GM12878 (cell line): ENCODE results near the gene ABCG4. TPM values are rescaled to one million over a fixed set of nuclear protein-coding genes. Genes with fewer than 3 reads are reported as not detected.

ENCODE experiments used
- ATAC-seq: fragments of 200-7000 bp; cut with Tn5 transposase; 3 replicates; pipeline ENCODE4 v1.9.1; 2020; ENCODE audit warnings: mild to moderate bottlenecking, moderate library complexity
- BruUV-seq: library from RNA; stranded (reverse); fragments of 400-500 nt; replicated peaks from 2 replicates; lab custom pipeline; 2021; lab: Mats Ljungman, UMichigan
- CTCF ChIA-PET: fragments of 300-600 bp; sonication (Branson Sonifier 250); formaldehyde crosslinking; extraction: SDS; loops from one replicate; lab custom pipeline; 2021; ENCODE audit warnings: inconsistent platforms; lab: Yijun Ruan, JAX
- POLR2A ChIA-PET: fragments of 350-600 bp; formaldehyde crosslinking; extraction: SDS; loops from one replicate; lab custom pipeline; 2021; ENCODE audit warnings: inconsistent platforms; lab: Charles Lee
- RAD21 ChIA-PET: fragments of 300-600 bp; sonication (Branson Sonifier 250); formaldehyde crosslinking; loops from one replicate; lab custom pipeline; 2023; ENCODE audit warnings: antibody characterized with exemption; ENCODE audit not compliant: unreplicated experiment; lab: Charles Lee
- SMC1A ChIA-PET: fragments of 300-600 bp; sonication (Branson Sonifier 250); formaldehyde crosslinking; loops from one replicate; lab custom pipeline; 2023; ENCODE audit not compliant: unreplicated experiment, uncharacterized antibody; lab: Charles Lee
- DNase-seq: peaks from one replicate; pipeline ENCODE4 v3.0.0-alpha.2; 2011; ENCODE audit warnings: low read depth, low spot score
- FAIRE-seq: peaks from 3 replicates; lab custom pipeline; 2011; peaks lifted over from hg19 to GRCh38; lab: Jason Lieb, UNC
- H2AFZ ChIP-seq: 2 replicates; pipeline ENCODE4 v1.6.0; 2011; ENCODE audit warnings: low read depth, low read length, control low read depth; ENCODE audit not compliant: control insufficient read depth
- H3K27ac ChIP-seq: 2 replicates; pipeline ENCODE4 v1.5.1; 2011; ENCODE audit warnings: control low read depth; ENCODE audit not compliant: control insufficient read depth, insufficient read depth
- H3K27me3 ChIP-seq, 2 experiments: replicated peaks in 1 of 2; 2 replicates each; pipeline versions ENCODE4 v1.6.0 to v1.6.1; 2011; ENCODE audit warnings: low read length in 1 of 2; ENCODE audit not compliant: control insufficient read depth in 2 of 2, insufficient read depth in 2 of 2
- H3K36me3 ChIP-seq, 2 experiments: 2 replicates each; pipeline ENCODE4 v1.5.1; 2011; ENCODE audit warnings: low read length in 1 of 2; ENCODE audit not compliant: control insufficient read depth in 2 of 2, insufficient read depth in 2 of 2
- H3K4me1 ChIP-seq: 2 replicates; pipeline ENCODE4 v1.6.1; 2011; ENCODE audit warnings: mild to moderate bottlenecking, low read length, moderate library complexity, mixed read lengths; ENCODE audit not compliant: control insufficient read depth, insufficient read depth
- H3K4me2 ChIP-seq: 2 replicates; pipeline ENCODE4 v1.6.0; 2011; ENCODE audit warnings: control low read depth; ENCODE audit not compliant: control insufficient read depth, insufficient read depth
- H3K4me3 ChIP-seq: fragments of 200-600 bp; sonication (generic); 2 replicates; pipeline ENCODE4 v1.5.1; 2016
- H3K79me2 ChIP-seq: 2 replicates; pipeline ENCODE4 v1.6.0; 2011; ENCODE audit warnings: low read length; ENCODE audit not compliant: control insufficient read depth, insufficient read depth
- H3K9ac ChIP-seq: 2 replicates; pipeline ENCODE4 v1.8.0; 2011; ENCODE audit warnings: low read length, control low read depth, mixed read lengths; ENCODE audit not compliant: control insufficient read depth, insufficient read depth
- H3K9me3 ChIP-seq: replicated peaks from 3 replicates; pipeline ENCODE4 v1.5.1; 2011; ENCODE audit warnings: mild to moderate bottlenecking, low read length; ENCODE audit not compliant: control insufficient read depth, insufficient read depth
- H4K20me1 ChIP-seq: 2 replicates; pipeline ENCODE4 v1.6.0; 2011; ENCODE audit not compliant: control insufficient read depth, insufficient read depth
- ASH2L ChIP-seq: fragments of 300-600, 200-600 bp; sonication (generic); IDR thresholded peaks from 2 replicates; pipeline ENCODE4 v1.6.1; 2017; ENCODE audit warnings: low read depth, mild to moderate bottlenecking, borderline replicate concordance
- KLF5 ChIP-seq: fragments of 450-650 bp; IDR thresholded peaks from 2 replicates; pipeline ENCODE4 v1.6.1; 2014; ENCODE audit warnings: mild to moderate bottlenecking; ENCODE audit not compliant: partially characterized antibody
- NFIC ChIP-seq: IDR thresholded peaks from 2 replicates; pipeline ENCODE4 v1.6.1; 2012; ENCODE audit warnings: low read depth, mild to moderate bottlenecking, inconsistent platforms, low read length, moderate library complexity
- SPI1 ChIP-seq: IDR thresholded peaks from 2 replicates; pipeline ENCODE4 v1.6.1; 2011; ENCODE audit warnings: low read depth, mild to moderate bottlenecking, low read length, moderate library complexity, borderline replicate concordance; ENCODE audit not compliant: insufficient read depth
- WGBS: methylation state at CpG from one replicate; pipeline ENCODE4 v1.1.6; 2016; ENCODE audit warnings: low lambda C conversion rate; ENCODE audit not compliant: insufficient replicate concordance, insufficient coverage; ENCODE audit errors: missing lambda C conversion rate; 5-methylcytosine and 5-hydroxymethylcytosine counted together
- in situ Hi-C: fragments of 300-500 bp; cut with MboI; formaldehyde crosslinking; loops from 9 replicates; pipeline ENCODE4 v1.14.3; 2018; ENCODE audit warnings: mixed read lengths
- intact Hi-C: fragments of 100-400 bp; cut with micrococcal nuclease; formaldehyde crosslinking; loops from one replicate; pipeline ENCODE4 v1.14.2; 2022; ENCODE audit not compliant: unreplicated experiment
- polyA plus RNA-seq, 11 experiments: library from polyadenylated mRNA; depleted of rRNA in 4 of 11; unstranded in 6 of 11; stranded (reverse) in 5 of 11; fragments of >200 nt; fragmentation: Nextera tagmentation in 4 of 11; fragmentation: Illumina TruSeq in 1 of 11; extraction: Ambion mirVana in 4 of 11; extraction: Trizol in 1 of 11; gene quantifications; 1 replicate in 1 of 11; 2 replicates in 10 of 11; pipeline versions ENCODE4 v1.2.1 to v1.2.3, GENCODE V29; 2011 to 2016; ENCODE audit warnings: inconsistent platforms in 2 of 11, missing spikeins in 2 of 11, low read depth in 1 of 11
- total RNA-seq, 4 experiments: library from RNA; depleted of rRNA in 3 of 4; stranded (reverse); fragments of >200 nt in 3 of 4; fragmentation: Illumina TruSeq in 1 of 4; extraction: Trizol in 1 of 4; gene quantifications; 2 replicates each; pipeline versions ENCODE4 v1.2.1 to v1.2.3, GENCODE V29; 2013 to 2021
- TF ChIP-seq, protein P1 (sequence below): fragments of 450-650 bp; IDR thresholded peaks from 2 replicates; pipeline ENCODE4 v1.6.1; 2016; ENCODE audit warnings: mild to moderate bottlenecking
- TF ChIP-seq, protein P2 (sequence below): IDR thresholded peaks from 2 replicates; pipeline ENCODE4 v1.6.1; 2011; ENCODE audit warnings: borderline replicate concordance, low read depth, mild to moderate bottlenecking, moderate library complexity, mixed read lengths, low read length; ENCODE audit not compliant: insufficient read depth; ENCODE audit errors: extremely low read length
- TF ChIP-seq, protein P3 (sequence below): fragments of 450-650 bp; formaldehyde crosslinking; IDR thresholded peaks from 2 replicates; pipeline ENCODE4 v1.5.0; 2022; ENCODE audit warnings: mild to moderate bottlenecking, missing genetic modification characterization

The ABCG4 gene
- total and polyA plus RNA-seq, 10 of the 15 experiments (the other 5 are each of a cell fraction or from before 2014, with no cell fraction given) = not detected

DNA sequence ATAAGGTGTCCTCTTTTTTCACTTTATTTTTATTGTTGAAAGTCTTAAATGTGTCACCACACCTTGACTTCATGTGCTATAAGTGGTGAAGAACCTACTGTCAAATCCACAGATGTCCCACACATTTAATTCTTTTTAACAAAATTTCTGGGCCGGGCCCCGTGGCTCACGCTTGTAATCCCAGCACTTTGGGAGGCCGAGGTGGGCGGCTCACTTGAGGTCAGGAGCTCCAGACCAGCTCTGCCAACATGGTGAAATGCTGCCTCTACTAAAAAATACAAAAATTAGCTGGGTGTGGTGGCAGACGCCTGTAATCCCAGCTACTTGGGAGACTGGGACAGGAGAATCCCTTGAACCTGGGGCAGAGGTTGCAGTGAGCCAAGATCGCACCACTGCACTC is 60.3 kb downstream of the ABCG4 start:
- no TSS peak for BruUV-seq
- ChIA-PET SMC1A (interaction anchor here (0.7 to 2.0 kb wide), 6 partner anchors 17 to 115 kb away, joined by 3 to 9 read pairs (median 4); no protein-coding TSS in a partner anchor), RAD21 (interaction anchor here (0.6 to 1.8 kb wide), 4 partner anchors 14 to 75 kb away, joined by 3 to 7 read pairs (median 4); no protein-coding TSS in a partner anchor), CTCF (interaction anchor here (0.6 to 2.3 kb wide), 8 partner anchors 13 to 954 kb away, joined by 3 to 11 read pairs (median 4); no protein-coding TSS in a partner anchor), POLR2A (interaction anchor here (0.6 to 1.4 kb wide), 6 partner anchors 20 to 118 kb away, joined by 3 to 6 read pairs (median 3); partner anchors contain the start of gene C2CD2L)
- no peak overlapping the region for H2AFZ ChIP-seq
- no peaks in the 10 kb centered on the region; the same call in 2 of the 3 replicates for H3K9me3 ChIP-seq
- in situ Hi-C loops = no loop called here
- no peak overlapping the region for H3K27ac ChIP-seq
- ATAC-seq (no peak), FAIRE-seq (no peak), DNase-seq (no peak)
- H4K20me1 ChIP-seq = peaks cover 3% of the 10 kb centered on the region
- intact Hi-C loops = loop anchor here (5.0 kb wide), 1 partner anchor 113 kb away; no protein-coding TSS in a partner anchor
- TF ChIP-seq, protein P1, sequence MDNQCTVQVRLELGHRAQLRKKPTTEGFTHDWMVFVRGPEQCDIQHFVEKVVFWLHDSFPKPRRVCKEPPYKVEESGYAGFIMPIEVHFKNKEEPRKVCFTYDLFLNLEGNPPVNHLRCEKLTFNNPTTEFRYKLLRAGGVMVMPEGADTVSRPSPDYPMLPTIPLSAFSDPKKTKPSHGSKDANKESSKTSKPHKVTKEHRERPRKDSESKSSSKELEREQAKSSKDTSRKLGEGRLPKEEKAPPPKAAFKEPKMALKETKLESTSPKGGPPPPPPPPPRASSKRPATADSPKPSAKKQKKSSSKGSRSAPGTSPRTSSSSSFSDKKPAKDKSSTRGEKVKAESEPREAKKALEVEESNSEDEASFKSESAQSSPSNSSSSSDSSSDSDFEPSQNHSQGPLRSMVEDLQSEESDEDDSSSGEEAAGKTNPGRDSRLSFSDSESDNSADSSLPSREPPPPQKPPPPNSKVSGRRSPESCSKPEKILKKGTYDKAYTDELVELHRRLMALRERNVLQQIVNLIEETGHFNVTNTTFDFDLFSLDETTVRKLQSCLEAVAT = no peak
- TF ChIP-seq KLF5 (no peak), NFIC (no peak), ASH2L (no peak), SPI1 (no peak)
- TF ChIP-seq, protein P2, sequence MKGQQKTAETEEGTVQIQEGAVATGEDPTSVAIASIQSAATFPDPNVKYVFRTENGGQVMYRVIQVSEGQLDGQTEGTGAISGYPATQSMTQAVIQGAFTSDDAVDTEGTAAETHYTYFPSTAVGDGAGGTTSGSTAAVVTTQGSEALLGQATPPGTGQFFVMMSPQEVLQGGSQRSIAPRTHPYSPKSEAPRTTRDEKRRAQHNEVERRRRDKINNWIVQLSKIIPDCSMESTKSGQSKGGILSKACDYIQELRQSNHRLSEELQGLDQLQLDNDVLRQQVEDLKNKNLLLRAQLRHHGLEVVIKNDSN = no peak
- TF ChIP-seq, protein P3, sequence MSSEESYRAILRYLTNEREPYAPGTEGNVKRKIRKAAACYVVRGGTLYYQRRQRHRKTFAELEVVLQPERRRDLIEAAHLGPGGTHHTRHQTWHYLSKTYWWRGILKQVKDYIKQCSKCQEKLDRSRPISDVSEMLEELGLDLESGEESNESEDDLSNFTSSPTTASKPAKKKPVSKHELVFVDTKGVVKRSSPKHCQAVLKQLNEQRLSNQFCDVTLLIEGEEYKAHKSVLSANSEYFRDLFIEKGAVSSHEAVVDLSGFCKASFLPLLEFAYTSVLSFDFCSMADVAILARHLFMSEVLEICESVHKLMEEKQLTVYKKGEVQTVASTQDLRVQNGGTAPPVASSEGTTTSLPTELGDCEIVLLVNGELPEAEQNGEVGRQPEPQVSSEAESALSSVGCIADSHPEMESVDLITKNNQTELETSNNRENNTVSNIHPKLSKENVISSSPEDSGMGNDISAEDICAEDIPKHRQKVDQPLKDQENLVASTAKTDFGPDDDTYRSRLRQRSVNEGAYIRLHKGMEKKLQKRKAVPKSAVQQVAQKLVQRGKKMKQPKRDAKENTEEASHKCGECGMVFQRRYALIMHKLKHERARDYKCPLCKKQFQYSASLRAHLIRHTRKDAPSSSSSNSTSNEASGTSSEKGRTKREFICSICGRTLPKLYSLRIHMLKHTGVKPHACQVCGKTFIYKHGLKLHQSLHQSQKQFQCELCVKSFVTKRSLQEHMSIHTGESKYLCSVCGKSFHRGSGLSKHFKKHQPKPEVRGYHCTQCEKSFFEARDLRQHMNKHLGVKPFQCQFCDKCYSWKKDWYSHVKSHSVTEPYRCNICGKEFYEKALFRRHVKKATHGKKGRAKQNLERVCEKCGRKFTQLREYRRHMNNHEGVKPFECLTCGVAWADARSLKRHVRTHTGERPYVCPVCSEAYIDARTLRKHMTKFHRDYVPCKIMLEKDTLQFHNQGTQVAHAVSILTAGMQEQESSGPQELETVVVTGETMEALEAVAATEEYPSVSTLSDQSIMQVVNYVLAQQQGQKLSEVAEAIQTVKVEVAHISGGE = no peak
- no peak overlapping the region for H3K9ac ChIP-seq
- 94% methylated on average over 7 of the region's 7 CpGs for WGBS
- H3K4me2 ChIP-seq = peak overlapping the region; percentile 68; the same call in 1 of the 2 replicates
- H3K36me3 ChIP-seq = no peaks in the 10 kb centered on the region
- H3K4me1 ChIP-seq = peaks cover 9% of the 10 kb centered on the region
- H3K79me2 ChIP-seq = peaks cover 68% of the 10 kb centered on the region
- H3K4me3 ChIP-seq = no peak overlapping the region
- no peaks in the 10 kb centered on the region for H3K27me3 ChIP-seq
